ENCODE data around the gene IRF3.

The IRF3 gene

GRCh38 chr19:49676136-49676783, 10.6 kb upstream of the IRF3 start:
- FAIRE-seq (no peak), DNase-seq (ENCODE audit: insufficient read length, low spot score) (peak; percentile 82)

GRCh38 chr19:49672131-49672919, 6.7 kb upstream of the IRF3 start:
- FAIRE-seq = peak; percentile 84
- DNase-seq (ENCODE audit: insufficient read length, low spot score) = peak; percentile 89

GRCh38 chr19:49669516-49669915, 3.9 kb upstream of the IRF3 start:
- DNase-seq (ENCODE audit: insufficient read length, low spot score) = no peak
- FAIRE-seq = no peak

- no peak for FAIRE-seq
- DNase-seq (ENCODE audit: insufficient read length, low spot score) = no peak
Measured at GRCh38 chr19:49667473-49667872, 1.8 kb upstream of the IRF3 start.

GRCh38 chr19:49666120-49666444, 425 bp upstream of the IRF3 start:
- no peak for FAIRE-seq
- DNase-seq (ENCODE audit: insufficient read length, low spot score) = no peak

- FAIRE-seq (no peak), DNase-seq (ENCODE audit: insufficient read length, low spot score) (no peak)
Measured at GRCh38 chr19:49665036-49665350, 664 bp downstream of the IRF3 start.

GRCh38 chr19:49664171-49665035, 1.3 kb downstream of the IRF3 start:
- peak; percentile 90 for FAIRE-seq
- peak; percentile 78 for DNase-seq (ENCODE audit: insufficient read length, low spot score)

- FAIRE-seq (no peak), DNase-seq (ENCODE audit: insufficient read length, low spot score) (no peak)
Measured at GRCh38 chr19:49663224-49663623, 2.4 kb downstream of the IRF3 start.

- no peak for DNase-seq (ENCODE audit: insufficient read length, low spot score)
- no peak for FAIRE-seq
Measured at GRCh38 chr19:49662011-49662410, 3.6 kb downstream of the IRF3 start.

- FAIRE-seq = no peak
- no peak for DNase-seq (ENCODE audit: insufficient read length, low spot score)
Measured at GRCh38 chr19:49660338-49660961, 5.2 kb downstream of the IRF3 start.

GRCh38 chr19:49658566-49659442, 6.9 kb downstream of the IRF3 start:
- FAIRE-seq (no peak), DNase-seq (ENCODE audit: insufficient read length, low spot score) (no peak)

- FAIRE-seq (no peak), DNase-seq (ENCODE audit: insufficient read length, low spot score) (no peak)
Measured at GRCh38 chr19:49658139-49658517, 7.5 kb downstream of the IRF3 start.

- FAIRE-seq (no peak), DNase-seq (ENCODE audit: insufficient read length, low spot score) (no peak)
Measured at GRCh38 chr19:49657493-49658138, 8.0 kb downstream of the IRF3 start.

- DNase-seq (ENCODE audit: insufficient read length, low spot score) (no peak), FAIRE-seq (no peak)
Measured at GRCh38 chr19:49656456-49657109, 9.1 kb downstream of the IRF3 start.

GRCh38 chr19:49655570-49656455, 9.8 kb downstream of the IRF3 start:
- no peak for FAIRE-seq
- no peak for DNase-seq (ENCODE audit: insufficient read length, low spot score)

GRCh38 chr19:49654581-49654980, 11.1 kb downstream of the IRF3 start:
- no peak for FAIRE-seq
- no peak for DNase-seq (ENCODE audit: insufficient read length, low spot score)

- FAIRE-seq = no peak
- DNase-seq (ENCODE audit: insufficient read length, low spot score) = no peak
Measured at GRCh38 chr19:49653466-49653806, 12.2 kb downstream of the IRF3 start.

All from GM19239 (cell line).